Measurements from ENCODE around the gene ESD.
"Not testable (repeated sequence)": the region's sequence is repeated elsewhere in the genome, so short reads cannot be mapped to it uniquely, and the experiment has no call there.

Gene ESD, protein sequence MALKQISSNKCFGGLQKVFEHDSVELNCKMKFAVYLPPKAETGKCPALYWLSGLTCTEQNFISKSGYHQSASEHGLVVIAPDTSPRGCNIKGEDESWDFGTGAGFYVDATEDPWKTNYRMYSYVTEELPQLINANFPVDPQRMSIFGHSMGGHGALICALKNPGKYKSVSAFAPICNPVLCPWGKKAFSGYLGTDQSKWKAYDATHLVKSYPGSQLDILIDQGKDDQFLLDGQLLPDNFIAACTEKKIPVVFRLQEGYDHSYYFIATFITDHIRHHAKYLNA

DNA sequence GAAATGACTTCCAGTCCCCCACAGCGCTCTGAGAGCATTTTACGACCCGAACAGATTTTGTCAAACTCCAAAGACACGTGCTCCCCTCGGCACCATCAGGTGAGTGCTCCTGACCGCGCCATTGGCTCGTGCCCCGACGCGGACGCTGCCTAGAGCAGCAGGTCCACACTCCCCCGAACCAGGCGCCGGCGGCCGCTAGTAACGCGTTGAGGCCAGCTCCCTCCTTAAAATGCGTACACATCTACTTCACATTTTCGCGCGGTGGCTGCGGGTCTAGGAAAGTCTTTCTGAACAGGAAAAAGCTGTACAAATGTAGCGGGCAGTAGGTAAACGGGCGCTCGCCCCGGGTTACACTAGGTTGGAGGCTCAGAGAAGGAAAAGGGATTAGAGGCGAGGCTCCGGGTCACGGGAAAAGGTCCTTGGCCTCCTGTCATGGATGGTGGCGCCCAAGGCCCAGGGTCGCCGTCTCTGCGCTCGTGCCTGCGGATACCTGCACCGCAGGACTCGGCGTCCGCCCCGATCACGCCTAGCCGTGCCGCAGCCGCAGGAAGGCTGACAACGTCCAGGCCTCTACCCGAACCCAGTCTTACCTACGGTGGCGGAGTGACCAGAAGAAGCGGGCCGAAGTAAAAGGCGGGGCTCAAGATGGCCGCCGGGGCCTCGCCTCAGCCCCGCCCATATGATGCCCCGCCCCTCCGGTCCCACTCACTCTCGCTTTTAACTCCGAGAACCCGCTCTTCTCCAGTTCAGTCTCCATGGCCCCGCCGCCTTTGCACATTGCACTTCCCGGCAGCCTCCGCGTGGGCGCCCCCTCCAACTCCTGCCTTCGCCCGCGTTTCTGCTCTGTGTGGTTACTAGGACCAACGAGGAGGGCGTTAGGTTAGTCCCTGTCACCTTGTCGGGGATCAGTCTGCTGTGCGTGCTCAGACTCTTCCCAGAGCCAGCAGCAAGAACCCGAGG is at the start of gene ESD:
ESD (minus strand) TSS at position 647 of the 960 bp plus-strand sequence. CDS start 5,748 bp downstream, outside the sequence.
- peak; percentile 76 for DNase-seq (ENCODE audit: low read depth)

DNA sequence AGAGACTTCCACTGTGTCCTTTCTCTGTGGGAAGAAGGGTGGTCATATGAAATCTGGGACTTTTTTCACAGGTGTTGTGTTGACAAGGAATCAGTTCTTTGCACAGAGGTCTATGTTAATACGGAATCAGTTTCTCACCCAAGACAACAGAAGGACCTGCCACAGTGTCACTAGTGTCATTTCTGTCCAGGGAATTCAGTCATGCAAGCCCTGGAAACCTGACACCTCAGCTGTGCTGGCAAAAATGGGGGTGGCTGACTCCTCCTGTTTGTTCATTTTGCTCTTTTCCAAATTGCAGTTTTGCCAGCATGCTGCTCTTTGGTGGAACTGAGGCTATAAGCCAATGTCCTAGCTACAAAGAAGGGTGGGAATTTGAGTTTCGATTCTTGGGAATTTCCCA is 49.8 kb upstream of the ESD start:
- DNase-seq (ENCODE audit: low read depth) = no peak

DNA sequence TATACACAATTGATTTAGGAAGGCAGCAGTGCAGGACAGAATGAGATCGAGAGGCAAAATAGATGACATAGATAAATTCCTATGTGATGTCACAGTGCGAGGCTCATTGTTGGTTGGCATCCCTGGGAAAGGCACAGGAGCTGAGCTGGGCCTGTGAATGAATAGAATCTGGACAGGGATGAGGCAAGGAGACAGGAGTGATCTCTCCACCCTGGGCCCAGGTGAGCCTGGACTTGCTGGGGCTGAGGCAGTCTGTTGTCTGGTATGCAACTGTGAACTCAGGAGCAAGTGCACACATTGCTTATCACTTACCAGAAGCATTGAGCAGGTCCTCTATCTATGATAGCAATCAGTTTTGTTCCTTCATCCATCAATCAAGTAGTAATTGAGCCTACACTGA is 48.2 kb upstream of the ESD start:
- no peak for DNase-seq (ENCODE audit: low read depth)

DNA sequence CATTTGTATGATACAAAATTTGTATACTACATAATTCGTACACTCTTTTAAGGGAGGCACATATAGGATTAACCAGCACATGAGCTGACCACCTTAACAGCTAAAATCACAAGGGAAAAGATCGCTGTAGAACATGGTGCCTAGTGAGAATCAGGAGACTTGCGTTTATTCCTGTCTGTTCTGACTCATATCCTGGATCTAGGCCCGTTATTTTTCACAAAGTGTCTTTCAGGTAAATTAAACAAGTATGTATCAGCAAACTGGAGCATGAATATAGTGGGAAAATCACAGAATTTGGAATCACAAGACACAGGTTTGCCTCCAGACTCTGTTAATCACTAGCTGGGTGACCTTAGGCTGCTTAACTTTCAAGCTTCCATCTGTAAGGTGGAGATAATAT is 47.5 kb upstream of the ESD start:
- DNase-seq (ENCODE audit: low read depth) = no peak

DNA sequence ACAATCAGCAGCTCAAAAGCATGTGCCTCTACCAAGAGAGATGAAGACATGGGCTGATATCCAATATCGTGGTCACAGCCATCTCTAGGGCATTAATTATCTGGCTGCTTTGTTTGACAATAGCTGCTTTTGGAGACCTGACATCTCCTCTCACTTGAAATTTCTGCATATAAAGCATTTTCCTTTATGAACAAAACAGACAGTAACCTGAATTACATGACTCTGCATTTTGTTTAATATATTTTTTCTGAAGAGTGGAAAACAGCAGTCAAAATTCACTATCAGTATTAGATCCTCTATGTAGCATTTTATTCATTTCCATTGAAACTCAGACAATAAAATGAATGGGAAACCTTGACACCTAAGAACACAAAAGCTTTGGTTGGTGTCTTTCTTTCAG is 42.4 kb upstream of the ESD start:
- DNase-seq (ENCODE audit: low read depth) = no peak

DNA sequence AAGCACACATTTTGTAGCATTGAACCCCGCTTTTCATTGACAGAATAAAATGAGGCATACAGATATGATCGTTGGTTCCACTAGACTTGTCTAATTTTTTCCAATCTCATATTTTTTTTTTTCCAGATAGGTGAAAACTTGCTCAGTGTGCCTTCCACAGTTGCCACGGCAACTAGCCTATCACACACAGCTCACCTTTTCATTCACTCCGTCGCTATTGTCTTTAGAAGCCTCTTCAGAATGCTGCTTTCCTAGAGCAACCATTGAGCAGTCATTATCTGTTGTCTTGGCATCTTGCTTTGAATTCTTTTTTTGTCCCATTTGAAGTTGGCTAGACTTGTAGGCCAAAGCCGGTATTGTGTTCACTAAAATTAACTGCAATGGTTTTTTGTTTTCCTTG is 37.7 kb upstream of the ESD start:
- no peak for DNase-seq (ENCODE audit: low read depth)

DNA sequence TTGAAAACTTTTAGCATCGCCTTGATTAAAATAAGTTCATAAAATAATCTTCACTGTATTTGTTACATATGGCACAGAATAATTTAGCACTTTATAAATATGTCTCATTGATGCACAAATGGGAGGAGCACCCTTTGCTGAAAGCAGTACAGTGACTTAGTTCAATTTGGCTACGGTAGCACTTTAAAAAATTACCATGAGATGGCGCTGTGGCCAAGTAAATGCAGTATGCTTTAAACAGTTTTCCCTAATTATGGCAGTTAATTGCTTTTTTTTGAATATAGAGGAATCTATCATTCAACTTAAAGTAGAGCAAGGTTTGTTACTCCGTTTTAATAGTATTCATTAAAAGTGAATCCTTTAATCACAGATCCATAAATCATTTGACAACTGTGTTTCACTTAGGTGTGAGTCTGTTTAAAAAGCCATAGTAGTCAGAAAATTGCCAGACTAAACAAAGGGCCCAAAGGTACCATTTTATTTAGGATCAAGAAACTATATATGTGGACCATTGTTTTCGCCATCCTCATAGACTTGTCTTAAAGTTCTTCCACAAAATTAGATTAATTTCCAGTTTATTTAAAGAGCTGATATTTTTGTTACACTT is 34.7 kb upstream of the ESD start:
- DNase-seq (ENCODE audit: low read depth) = no peak

DNA sequence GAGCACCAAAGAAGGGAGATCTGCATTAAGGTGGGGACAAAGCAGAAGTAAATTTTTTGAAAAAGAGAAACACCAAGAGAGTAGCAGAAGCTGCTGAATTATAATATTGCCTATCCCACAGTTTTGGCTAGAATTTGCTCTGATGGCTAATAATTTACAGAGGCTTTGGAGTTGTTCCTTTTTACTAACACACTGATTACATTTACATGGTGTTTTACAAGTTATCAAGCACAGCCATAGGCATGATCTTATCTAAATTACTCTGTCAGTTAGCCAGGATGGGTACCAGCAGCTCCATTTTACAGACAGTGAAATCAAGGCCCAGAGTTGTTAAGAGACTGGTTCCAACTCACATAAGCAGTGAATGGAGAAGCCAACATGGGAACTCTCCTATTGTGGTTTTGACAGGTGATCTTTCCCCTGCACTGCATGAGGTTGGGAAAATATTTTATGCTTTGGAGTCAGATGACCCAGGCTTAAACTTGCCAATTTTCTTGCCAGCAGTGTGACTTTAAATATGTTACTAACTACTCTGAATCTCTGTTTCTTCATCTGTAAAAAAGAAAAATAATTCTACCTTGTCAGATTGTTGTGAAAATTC is 33.5 kb upstream of the ESD start:
- DNase-seq (ENCODE audit: low read depth) = no peak

DNA sequence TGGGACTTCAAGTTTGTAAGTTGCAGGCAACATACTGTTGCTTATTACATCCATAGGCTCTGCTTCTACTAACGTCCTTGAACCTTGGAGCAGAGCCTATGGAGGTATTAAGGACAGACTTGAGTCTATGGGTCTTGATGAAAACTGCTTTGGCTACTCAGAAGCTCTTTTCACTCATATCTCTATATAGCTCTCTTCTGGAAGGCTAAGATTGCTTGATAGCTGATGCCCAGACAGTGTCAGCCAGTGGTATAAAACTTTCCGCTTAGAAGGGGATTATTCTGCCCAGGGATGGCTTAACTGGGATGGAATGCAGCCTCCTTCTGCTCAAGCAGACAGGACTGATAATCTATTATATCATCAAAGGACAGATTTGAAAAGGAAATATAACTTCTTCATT is 25.6 kb upstream of the ESD start:
- DNase-seq (ENCODE audit: low read depth) = no peak

DNA sequence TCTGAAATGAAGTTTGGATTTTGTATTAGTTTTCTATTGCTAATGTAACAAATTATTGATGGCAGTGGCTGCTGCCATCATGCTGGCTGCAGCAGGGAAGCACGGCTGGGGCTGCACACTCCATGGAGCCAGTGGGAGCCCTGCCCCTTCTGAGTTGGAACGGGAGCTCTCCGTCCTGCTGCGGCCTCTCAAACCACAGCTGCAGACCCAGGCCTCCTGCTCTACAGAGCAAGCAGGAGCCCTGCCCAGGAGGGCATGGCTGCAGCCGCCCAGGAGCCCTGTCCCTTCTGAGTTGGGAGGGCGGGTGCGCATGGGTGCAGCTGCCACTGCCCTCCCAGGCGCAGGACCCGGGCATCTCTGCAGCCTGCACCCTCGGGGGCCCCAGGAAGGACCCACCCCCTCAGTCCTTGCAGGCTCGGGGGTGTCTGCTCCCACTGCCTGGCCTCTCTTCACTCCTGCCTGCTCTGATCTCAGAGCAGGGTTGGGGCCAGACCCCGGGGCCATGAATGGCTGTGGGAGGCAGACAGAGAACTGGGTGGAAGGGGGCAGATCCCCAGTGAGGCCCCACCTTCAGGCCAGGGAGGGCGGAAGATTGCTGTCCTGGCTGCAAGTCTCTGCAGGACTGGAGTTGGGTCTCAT is 21.0 kb upstream of the ESD start:
- no peak for DNase-seq (ENCODE audit: low read depth)

DNA sequence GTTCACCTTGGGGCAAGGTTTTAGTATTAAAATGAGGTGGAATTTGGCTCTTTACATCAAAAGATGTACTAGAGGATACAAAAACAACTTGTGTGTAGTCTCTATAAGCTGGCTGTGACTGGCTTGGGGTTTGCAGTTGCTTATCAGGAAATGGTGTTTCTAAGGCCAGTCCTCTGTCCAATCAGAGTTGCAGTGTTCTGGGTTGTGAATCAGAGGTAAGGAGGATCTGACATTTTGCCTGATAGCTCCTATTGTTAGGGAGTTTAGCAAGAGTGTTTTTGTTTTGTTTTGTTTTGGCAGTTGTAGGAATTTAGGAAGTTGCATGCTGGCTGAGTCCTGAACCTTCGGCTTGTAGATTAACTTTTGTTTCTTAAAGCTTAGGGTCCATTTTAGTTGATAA is 20.1 kb upstream of the ESD start:
- no peak for DNase-seq (ENCODE audit: low read depth)

DNA sequence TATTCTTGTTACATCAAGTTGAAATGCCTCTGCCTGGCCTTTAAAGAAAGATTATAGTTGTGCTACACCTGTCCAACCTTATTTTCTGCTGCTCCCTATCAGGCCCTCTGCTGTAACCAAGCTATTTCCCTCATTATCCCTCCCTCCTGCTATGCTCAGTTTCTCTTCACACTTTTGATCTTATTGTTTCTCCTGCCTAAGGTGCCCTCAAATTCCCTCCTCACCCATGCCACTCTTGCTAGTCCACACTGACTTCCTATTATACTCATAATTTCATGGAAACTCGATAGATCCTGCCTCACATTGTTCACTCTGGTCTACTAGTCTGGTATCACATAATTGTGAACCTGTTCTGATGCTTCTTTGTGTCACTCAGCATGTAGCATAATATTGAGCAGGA is 19.4 kb upstream of the ESD start:
- DNase-seq (ENCODE audit: low read depth) = no peak

DNA sequence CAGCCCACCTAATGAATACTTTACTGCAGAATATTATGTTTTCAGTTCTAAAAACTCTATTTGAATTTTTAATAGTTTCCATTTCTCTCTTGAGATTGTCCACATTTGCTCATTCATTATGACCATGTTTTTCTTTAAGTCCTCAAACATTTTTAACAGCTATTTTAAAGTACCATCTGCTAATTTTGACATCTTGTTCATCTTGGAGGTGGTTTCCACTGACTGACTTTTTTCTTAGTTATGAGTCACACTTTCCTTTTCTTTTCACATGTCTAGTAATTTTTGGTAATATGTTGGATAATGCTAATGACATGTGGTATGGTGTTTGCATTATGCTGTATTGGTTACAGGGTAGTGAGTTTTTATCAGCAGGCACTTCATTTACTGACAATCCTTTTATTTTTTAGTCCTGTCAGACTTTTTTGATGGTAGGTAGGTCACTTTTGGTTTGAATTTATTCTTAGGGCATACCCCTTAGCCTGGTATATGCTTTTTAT is 15.4 kb upstream of the ESD start:
- DNase-seq (ENCODE audit: low read depth) = no peak

DNA sequence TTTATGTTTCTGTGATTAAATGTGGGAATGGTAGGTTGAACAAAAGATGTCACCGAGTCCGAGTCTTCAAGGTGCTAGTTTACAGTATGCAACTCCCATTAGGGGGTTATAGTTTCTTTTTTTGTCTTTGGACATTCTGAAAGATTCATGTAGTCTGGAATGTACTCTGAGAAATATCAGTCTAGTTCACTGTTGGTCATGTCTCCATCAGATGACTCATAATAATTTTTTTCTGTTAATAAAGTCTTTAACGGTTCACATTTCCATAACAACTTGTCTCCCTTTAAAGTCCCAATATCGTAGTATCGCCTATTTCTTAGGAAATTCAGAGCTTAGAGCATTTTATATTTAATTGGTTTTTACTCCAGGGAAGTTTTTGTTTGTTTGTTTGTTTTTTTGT is 13.5 kb upstream of the ESD start:
- no peak for DNase-seq (ENCODE audit: low read depth)

DNA sequence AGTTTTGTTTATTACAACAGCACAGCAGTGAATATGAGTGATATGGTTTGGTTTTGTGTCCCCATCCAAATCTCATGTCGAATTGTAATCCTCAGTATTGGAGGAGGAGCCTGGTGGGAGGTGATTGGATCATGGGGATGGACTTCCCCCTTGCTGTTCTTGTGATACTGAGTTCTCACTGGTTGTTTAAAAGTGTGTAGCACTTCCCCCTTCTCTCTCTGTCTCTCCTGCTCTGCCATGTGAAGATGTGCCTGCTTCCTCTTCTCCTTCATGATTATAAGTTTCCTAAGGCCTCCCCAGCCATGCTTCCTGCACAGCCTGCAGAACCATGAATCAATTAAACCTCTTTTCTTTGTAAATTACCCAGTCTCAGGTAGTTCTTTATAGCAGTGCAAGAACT is 8.0 kb upstream of the ESD start:
- not testable (repeated sequence) for DNase-seq (ENCODE audit: low read depth)

DNA sequence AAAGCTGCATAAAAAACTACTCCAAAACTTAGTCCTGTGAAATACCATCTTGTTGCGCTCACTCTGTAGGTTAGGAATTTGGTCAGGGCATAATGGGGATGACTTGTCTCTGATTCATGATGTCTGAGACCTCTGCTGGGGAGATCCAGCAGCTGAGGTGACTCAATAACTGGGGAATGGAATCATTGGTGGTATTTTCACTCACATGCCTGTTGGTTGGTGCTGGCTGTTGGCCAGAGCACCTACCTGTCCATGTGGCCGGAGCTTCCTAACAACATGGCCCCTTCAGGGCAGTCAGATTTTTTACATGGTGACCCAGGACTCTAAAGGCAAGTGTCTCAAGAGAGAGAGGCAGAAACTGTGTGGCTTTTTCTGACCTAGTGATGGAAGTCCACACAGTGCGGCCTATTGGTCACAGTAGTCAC is 7.4 kb upstream of the ESD start:
- peak; percentile 76 for DNase-seq (ENCODE audit: low read depth)

DNA sequence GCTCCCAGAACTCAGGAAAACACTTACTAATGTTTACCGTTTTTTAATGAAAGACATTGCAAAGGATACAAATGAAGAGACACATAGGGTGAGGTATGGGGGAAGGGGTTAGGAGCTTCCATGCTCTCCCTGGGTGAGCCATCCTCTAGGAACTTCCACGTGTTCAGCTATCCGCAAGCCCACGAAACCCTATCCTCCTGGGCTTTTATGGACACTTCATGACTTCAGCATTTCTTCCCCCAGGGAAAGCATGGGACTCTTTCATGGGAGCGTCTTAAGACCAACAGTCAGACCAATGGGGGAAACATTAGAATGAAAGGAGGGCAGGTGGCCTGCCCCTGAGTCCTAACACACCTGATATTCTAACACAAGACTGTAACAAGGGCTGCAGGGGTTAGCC is 6.6 kb upstream of the ESD start:
- DNase-seq (ENCODE audit: low read depth) = no peak

DNA sequence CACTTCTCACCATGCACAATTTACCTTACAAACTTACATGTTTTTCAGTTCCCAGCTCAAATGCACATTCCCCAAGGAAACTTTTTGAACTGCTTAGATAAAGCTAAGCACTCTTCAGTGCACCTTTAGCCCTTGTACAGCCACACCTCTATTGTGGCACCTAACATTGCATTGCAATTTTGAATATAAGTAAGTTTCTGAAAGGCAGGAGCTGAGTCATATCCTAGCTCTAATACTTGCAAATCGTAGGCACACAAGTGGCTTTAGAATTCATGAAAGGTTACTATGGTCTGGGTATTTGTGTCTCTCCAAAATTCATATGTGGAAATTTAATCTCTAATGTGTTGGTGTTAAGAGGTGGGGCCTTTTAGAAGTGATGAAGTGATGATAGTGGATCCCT is 4.9 kb upstream of the ESD start:
- no peak for DNase-seq (ENCODE audit: low read depth)

DNA sequence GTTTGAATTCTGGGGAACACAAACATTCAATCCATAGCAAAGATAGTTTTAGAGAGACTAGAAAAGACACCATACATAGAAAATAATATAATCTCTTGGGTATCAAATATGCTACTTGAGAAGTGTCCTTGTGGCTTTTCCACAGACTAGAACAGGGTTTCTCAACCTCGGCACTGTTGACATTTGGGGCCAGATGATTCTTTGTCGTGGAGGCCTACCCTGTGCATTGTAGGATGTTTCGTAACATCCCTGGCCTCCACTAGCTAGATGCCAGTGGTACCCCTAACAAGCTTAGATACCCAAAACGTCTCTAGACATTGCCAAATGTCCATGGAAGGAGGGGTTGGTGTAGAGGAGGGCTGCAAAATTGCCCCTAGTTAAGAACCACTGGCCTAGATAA is 2.2 kb upstream of the ESD start:
- no peak for DNase-seq (ENCODE audit: low read depth)

DNA sequence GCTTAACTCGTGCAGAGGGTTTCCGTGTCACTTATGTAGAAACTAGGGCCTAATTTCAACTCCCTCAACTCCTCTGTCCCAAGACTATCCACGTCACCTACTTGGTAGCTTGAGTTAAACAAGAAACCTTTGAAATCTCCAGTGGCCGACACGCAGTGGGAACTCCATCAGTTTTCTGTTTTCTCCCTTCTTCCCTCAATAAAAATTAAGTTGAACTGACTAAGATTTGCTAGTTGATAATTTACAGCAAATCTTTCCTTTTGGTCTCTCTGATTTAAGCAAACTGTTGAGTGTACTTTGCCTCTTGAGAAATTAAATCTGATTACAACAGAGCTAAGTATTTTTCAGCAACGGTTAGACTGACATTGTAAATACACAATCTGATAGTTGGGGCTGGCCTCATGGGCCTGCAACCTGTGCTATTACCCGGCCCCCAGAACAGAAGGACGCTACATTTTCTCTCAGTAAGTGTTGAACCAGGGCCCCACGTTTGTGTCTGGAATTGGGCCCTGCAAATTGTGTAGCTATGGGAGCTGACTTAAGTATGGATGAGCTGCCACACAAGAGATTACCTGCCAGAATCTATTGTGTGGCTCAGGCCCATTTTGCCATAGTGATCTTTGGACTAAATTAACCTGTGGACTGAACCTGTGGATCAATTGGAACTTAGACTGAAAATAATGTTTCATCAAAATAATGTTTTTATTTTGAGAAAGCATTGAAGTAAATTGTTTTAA is 708 bp upstream of the ESD start:
- no peak for DNase-seq (ENCODE audit: low read depth)

DNA sequence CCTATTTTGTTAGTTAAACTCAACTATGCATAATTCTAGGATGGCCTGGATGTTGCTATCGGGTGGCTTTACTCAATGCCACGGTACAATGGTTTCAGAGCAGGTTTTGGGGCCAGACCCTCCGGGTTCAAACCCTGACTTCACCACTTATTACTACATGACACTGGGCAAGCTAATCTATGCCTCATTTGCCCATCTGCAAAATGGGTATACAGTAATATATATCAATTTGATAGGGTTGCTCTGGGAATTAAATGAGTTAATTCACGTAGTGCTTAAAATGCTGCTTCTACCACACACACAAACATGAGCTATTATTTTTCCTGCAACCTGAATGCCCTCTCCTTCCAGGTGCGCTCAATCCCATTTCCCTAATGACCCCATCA is 839 bp downstream of the ESD start:
- DNase-seq (ENCODE audit: low read depth) = no peak
